Prostate gland (tissue), 2 donors: ENCODE results near the gene CDH13. TPM values are rescaled to one million over a fixed set of nuclear protein-coding genes. Genes with fewer than 3 reads are reported as not detected.

Experiments
- DNase-seq: peaks from one replicate; pipeline ENCODE4 v3.0.0-alpha.2; 2019; ENCODE audit warnings: low spot score
- H3K27ac ChIP-seq, 2 donors: fragments of 200-600 bp; sonication (generic); 2 replicates each; pipeline ENCODE4 v1.5.1; 2017 to 2019
- H3K27me3 ChIP-seq: fragments of 200-600 bp; sonication (generic); replicated peaks from 2 replicates; pipeline ENCODE4 v1.5.1; 2019; ENCODE audit not compliant: insufficient read depth
- H3K36me3 ChIP-seq, 2 donors: fragments of 200-600 bp; sonication (generic); 1 replicate in 1 of 2; 2 replicates in 1 of 2; pipeline versions ENCODE4 v1.5.1 to v1.8.1; 2017 to 2019
- H3K4me1 ChIP-seq: fragments of 200-600 bp; sonication (generic); replicated peaks from 2 replicates; pipeline ENCODE4 v1.5.1; 2019
- H3K4me3 ChIP-seq, 2 donors: fragments of 200-600 bp; sonication (generic); 2 replicates each; pipeline ENCODE4 v1.5.1; 2017 to 2019
- H3K9me3 ChIP-seq: fragments of 200-600 bp; sonication (generic); 2 replicates; pipeline ENCODE4 v1.5.1; 2017
- POLR2A ChIP-seq: fragments of 450-650 bp; IDR thresholded peaks from one replicate; pipeline ENCODE4 v1.6.1; 2016; ENCODE audit warnings: antibody characterized with exemption, mild to moderate bottlenecking
- POLR2AphosphoS5 ChIP-seq: sonication (generic); formaldehyde crosslinking; IDR thresholded peaks from one replicate; pipeline ENCODE4 v1.6.1; 2017; ENCODE audit warnings: antibody characterized with exemption
- WGBS: methylation state at CpG from one replicate; pipeline ENCODE4 v1.1.5; 2018; 5-methylcytosine and 5-hydroxymethylcytosine counted together
- intact Hi-C: fragments of 100-400 bp; cut with DNase I; formaldehyde crosslinking; loops from one replicate; pipeline ENCODE4 v1.14.2; 2022
- total RNA-seq, 2 donors: library from RNA; depleted of rRNA; stranded (reverse); fragments of >200 nt; gene quantifications; one replicate each; pipeline ENCODE4 v1.1.0, GENCODE V29; 2016
- TF ChIP-seq, protein P1 (sequence below), 4 experiments: fragments of 200-600 bp in 2 of 4; fragments of 450-650 bp in 2 of 4; sonication (generic) in 2 of 4; IDR thresholded peaks; 1 replicate in 3 of 4; 2 replicates in 1 of 4; pipeline ENCODE4 v1.5.1; 2016 to 2019; ENCODE audit warnings: antibody characterized with exemption in 4 of 4, mild to moderate bottlenecking in 2 of 4, moderate library complexity in 2 of 4

Gene CDH13
- total RNA-seq, 2 donors from 2014 or later: 20.6 to 23.0 TPM

DNA sequence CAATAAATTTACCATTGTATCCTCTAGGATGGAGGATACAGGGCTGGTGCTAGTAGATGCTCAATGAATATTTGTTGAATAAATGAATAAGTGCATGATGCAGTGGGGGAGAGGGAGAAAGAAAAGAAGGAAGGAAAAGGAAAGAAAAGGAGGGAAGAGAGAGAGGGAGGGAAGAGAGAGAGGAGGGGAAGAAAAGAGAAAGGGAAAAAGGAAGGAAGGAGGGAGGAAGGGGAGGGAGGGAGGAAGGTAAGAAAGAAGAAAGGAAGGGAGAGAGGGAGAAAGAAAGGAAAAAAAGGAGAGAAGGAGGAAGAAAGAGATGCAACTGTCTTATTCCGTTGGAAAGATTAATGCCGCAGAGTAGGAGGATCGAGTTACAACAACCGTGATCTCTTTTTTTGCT lies 1211.4 kb downstream of the CDH13 start:
- intact Hi-C loops: no loop called here
- H3K4me1 ChIP-seq: no peaks in the 10 kb centered on the region
- 32% methylated on average over 4 of the region's 4 CpGs for WGBS
- no peak overlapping the region for H3K27ac ChIP-seq
- no peaks in the 10 kb centered on the region for H3K36me3 ChIP-seq
- no peaks in the 10 kb centered on the region for H3K9me3 ChIP-seq
- H3K27me3 ChIP-seq: no peaks in the 10 kb centered on the region
- TF ChIP-seq POLR2A (no peak), POLR2AphosphoS5 (no peak)
- TF ChIP-seq, protein P1, sequence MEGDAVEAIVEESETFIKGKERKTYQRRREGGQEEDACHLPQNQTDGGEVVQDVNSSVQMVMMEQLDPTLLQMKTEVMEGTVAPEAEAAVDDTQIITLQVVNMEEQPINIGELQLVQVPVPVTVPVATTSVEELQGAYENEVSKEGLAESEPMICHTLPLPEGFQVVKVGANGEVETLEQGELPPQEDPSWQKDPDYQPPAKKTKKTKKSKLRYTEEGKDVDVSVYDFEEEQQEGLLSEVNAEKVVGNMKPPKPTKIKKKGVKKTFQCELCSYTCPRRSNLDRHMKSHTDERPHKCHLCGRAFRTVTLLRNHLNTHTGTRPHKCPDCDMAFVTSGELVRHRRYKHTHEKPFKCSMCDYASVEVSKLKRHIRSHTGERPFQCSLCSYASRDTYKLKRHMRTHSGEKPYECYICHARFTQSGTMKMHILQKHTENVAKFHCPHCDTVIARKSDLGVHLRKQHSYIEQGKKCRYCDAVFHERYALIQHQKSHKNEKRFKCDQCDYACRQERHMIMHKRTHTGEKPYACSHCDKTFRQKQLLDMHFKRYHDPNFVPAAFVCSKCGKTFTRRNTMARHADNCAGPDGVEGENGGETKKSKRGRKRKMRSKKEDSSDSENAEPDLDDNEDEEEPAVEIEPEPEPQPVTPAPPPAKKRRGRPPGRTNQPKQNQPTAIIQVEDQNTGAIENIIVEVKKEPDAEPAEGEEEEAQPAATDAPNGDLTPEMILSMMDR (IDR thresholded peaks at IDR 0.05): no peak
- no peak for DNase-seq
- no peak overlapping the region for H3K4me3 ChIP-seq

DNA sequence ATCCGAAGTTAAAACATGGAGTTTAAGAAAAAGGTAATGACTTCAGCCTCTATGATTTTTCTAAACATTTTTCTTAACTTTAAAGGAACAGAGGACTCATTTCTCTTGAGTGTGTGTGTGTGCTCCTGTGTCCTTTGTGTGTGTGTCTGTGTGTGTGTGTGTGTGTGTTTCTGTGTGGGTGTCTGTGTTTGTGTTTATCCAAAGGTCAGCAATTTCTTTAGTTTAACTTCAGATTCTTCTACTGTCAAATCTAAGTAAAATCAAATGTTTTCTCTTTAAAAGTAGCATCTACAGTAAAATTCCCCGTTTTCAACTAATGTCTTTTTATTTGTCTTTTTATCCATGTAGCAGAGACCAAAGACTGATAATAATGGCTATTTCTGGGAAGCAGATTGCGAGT lies 1212.8 kb downstream of the CDH13 start:
- no peak overlapping the region for H3K27ac ChIP-seq
- H3K9me3 ChIP-seq: no peaks in the 10 kb centered on the region
- WGBS: 51% methylated on average over 3 of the region's 3 CpGs
- no peaks in the 10 kb centered on the region for H3K36me3 ChIP-seq
- DNase-seq: no peak
- no peak overlapping the region for H3K4me3 ChIP-seq
- no peaks in the 10 kb centered on the region for H3K27me3 ChIP-seq
- TF ChIP-seq, protein P1 (IDR thresholded peaks at IDR 0.05): no peak
- TF ChIP-seq POLR2A (no peak), POLR2AphosphoS5 (no peak)
- H3K4me1 ChIP-seq: no peaks in the 10 kb centered on the region
- intact Hi-C loops: no loop called here

DNA sequence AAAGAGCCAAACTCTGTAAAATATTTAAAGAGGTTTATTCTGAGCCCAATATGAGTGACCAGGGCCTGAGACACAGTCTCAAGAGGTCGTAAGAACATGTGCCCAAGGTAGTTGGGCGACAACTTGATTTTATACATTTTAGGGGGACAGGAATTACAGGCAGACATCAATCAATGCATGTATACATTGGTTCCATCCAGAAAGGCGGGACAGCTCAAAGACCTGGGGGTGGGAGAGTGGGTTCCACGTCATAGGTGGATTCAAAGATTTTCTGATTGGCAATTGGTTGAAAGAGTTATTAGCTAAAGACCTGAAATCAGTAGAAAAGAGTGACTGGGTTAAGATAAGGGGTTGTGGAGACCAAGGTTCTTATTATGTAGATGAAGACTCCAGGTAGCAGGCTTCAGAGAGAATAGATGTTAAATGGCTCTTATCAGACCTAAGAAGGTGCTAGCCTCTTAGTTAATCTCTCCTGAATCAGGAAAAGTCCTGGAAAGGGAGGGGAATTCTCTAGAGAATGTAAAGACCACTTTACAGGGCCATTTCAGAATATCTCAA lies 1213.4 kb downstream of the CDH13 start:
- Histone ChIP-seq H3K4me1 (no peaks in the 10 kb centered on the region), H3K27ac (no peak overlapping the region), H3K9me3 (no peaks in the 10 kb centered on the region), H3K36me3 (no peaks in the 10 kb centered on the region), H3K4me3 (no peak overlapping the region), H3K27me3 (no peaks in the 10 kb centered on the region)
- TF ChIP-seq, protein P1 (IDR thresholded peaks at IDR 0.05): no peak
- TF ChIP-seq POLR2AphosphoS5 (no peak), POLR2A (no peak)
- intact Hi-C loops: no loop called here
- WGBS: 74% methylated on average over 4 of the region's 4 CpGs
- no peak for DNase-seq

DNA sequence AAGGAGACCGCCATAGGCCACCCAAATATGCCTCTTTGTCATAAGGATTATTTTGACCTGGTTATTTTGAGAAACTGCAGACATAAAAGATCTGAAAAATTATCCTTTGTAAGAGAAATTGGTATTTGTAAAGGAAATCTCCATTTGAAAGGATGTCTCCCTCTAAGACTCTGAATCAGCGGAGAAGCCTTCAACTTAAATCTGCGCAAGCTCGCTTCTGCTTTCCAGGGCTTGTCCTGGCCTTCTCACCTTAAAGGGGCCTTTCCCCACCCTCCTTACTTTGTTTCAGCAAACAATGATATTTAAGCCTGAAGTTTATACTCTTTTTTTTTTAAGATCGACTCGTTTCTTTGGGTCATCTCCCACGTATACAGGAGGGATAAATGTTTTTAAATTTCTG lies 1215.5 kb downstream of the CDH13 start:
- intact Hi-C loops: no loop called here
- no peaks in the 10 kb centered on the region for H3K4me1 ChIP-seq
- 69% methylated on average over 7 of the region's 7 CpGs for WGBS
- no peaks in the 10 kb centered on the region for H3K9me3 ChIP-seq
- H3K4me3 ChIP-seq: no peak overlapping the region
- H3K27ac ChIP-seq: no peak overlapping the region
- DNase-seq: no peak
- TF ChIP-seq POLR2A (no peak), POLR2AphosphoS5 (no peak)
- TF ChIP-seq, protein P1 (IDR thresholded peaks at IDR 0.05): no peak
- no peaks in the 10 kb centered on the region for H3K27me3 ChIP-seq
- H3K36me3 ChIP-seq: no peaks in the 10 kb centered on the region

DNA sequence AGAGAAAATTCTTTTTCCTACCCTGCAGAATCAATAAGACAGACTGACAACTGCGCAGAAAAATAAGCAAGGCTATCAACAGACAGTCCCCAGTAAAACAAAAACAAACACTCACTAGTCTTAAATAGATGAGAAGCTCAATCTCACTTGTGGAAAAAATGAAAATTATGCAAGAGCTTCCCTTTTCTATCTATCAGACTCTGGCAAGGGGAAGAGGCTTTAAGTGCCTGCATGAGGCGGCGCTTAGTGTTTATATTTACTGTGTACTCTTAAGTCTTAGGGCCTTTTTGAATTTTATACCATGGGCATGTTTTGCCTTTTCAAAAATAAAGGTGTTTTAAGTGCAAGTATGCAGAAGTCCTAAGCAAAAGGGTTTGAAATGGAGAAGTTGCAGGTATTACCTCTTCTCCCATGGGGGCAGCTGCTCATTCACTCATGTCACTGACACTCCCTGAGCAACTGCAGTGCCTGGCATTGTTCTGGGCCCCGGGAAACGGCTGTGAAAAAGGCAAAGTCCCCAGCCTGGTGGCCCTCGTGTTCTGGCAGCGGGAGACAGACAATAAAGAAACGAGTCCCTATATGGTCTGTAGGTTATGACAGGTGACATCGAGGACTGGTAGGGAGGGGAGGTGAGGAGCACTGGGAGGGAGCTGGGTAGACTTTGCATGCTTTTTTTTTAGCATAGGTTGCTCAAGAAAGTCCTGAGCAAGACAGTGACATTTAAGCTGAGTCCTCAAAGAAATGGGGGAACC lies 1216.2 kb downstream of the CDH13 start:
- DNase-seq: no peak
- intact Hi-C loops: no loop called here
- 50% methylated on average over 9 of the region's 9 CpGs for WGBS
- H3K36me3 ChIP-seq: no peaks in the 10 kb centered on the region
- TF ChIP-seq, protein P1 (IDR thresholded peaks at IDR 0.05): no peak
- TF ChIP-seq POLR2AphosphoS5 (no peak), POLR2A (no peak)
- H3K27ac ChIP-seq: no peak overlapping the region
- no peaks in the 10 kb centered on the region for H3K4me1 ChIP-seq
- H3K4me3 ChIP-seq: no peak overlapping the region
- no peaks in the 10 kb centered on the region for H3K9me3 ChIP-seq
- no peaks in the 10 kb centered on the region for H3K27me3 ChIP-seq
